Stimulated activated CD8-positive, alpha-beta memory T cell treated with anti-CD3 and anti-CD28 coated beads, Interleukin-12 subunit alpha, Interleukin-12 subunit beta, amount 100 ng/mL, for 4 hours (primary cell): Measurements from ENCODE around the gene TEX29.

Experiments used
- DNase-seq: peaks from one replicate; pipeline ENCODE4 v3.0.0-alpha.2; 2020; ENCODE audit warnings: low read depth

The TEX29 gene

GRCh38 chr13:111322001-111322915 lies 1.8 kb downstream of the TEX29 start:
- no peak for DNase-seq

GRCh38 chr13:111322916-111323331 lies 2.5 kb downstream of the TEX29 start:
- no peak for DNase-seq

GRCh38 chr13:111323549-111323948 lies 3.1 kb downstream of the TEX29 start:
- no peak for DNase-seq

- no peak for DNase-seq
Observed at GRCh38 chr13:111323950-111324651, 3.7 kb downstream of the TEX29 start.

GRCh38 chr13:111324736-111325135 lies 4.3 kb downstream of the TEX29 start:
- no peak for DNase-seq

- no peak for DNase-seq
Observed at GRCh38 chr13:111325146-111325890, 4.9 kb downstream of the TEX29 start.

GRCh38 chr13:111325941-111326620 lies 5.6 kb downstream of the TEX29 start:
- no peak for DNase-seq

- DNase-seq: no peak
Observed at GRCh38 chr13:111326621-111326965, 6.2 kb downstream of the TEX29 start.

GRCh38 chr13:111326981-111327642 lies 6.7 kb downstream of the TEX29 start:
- DNase-seq: no peak

- no peak for DNase-seq
Observed at GRCh38 chr13:111327730-111328573, 7.5 kb downstream of the TEX29 start.

GRCh38 chr13:111328574-111329410 lies 8.3 kb downstream of the TEX29 start:
- no peak for DNase-seq

- DNase-seq: no peak
Observed at GRCh38 chr13:111329641-111330040, 9.2 kb downstream of the TEX29 start.

- no peak for DNase-seq
Observed at GRCh38 chr13:111330066-111330610, 9.7 kb downstream of the TEX29 start.

GRCh38 chr13:111335298-111335697 lies 14.9 kb downstream of the TEX29 start:
- no peak for DNase-seq

GRCh38 chr13:111336666-111337065 lies 16.2 kb downstream of the TEX29 start:
- DNase-seq: no peak

GRCh38 chr13:111337206-111337605 lies 16.8 kb downstream of the TEX29 start:
- DNase-seq: no peak

- DNase-seq: no peak
Observed at GRCh38 chr13:111337741-111338140, 17.3 kb downstream of the TEX29 start.

GRCh38 chr13:111338841-111339240 lies 18.4 kb downstream of the TEX29 start:
- no peak for DNase-seq
